GM12878 (cell line): ENCODE results near the gene HMGB2. TPM values are rescaled to one million over a fixed set of nuclear protein-coding genes. Genes with fewer than 3 reads are reported as not detected.

Experiments used
- ATAC-seq: fragments of 200-7000 bp; cut with Tn5 transposase; 3 replicates; pipeline ENCODE4 v1.9.1; 2020; ENCODE audit warnings: mild to moderate bottlenecking, moderate library complexity
- BruUV-seq: library from RNA; stranded (reverse); fragments of 400-500 nt; replicated peaks from 2 replicates; lab custom pipeline; 2021; lab: Mats Ljungman, UMichigan
- CTCF ChIA-PET: fragments of 300-600 bp; sonication (Branson Sonifier 250); formaldehyde crosslinking; extraction: SDS; loops from one replicate; lab custom pipeline; 2021; ENCODE audit warnings: inconsistent platforms; lab: Yijun Ruan, JAX
- POLR2A ChIA-PET: fragments of 350-600 bp; formaldehyde crosslinking; extraction: SDS; loops from one replicate; lab custom pipeline; 2021; ENCODE audit warnings: inconsistent platforms; lab: Charles Lee
- RAD21 ChIA-PET: fragments of 300-600 bp; sonication (Branson Sonifier 250); formaldehyde crosslinking; loops from one replicate; lab custom pipeline; 2023; ENCODE audit warnings: antibody characterized with exemption; ENCODE audit not compliant: unreplicated experiment; lab: Charles Lee
- SMC1A ChIA-PET: fragments of 300-600 bp; sonication (Branson Sonifier 250); formaldehyde crosslinking; loops from one replicate; lab custom pipeline; 2023; ENCODE audit not compliant: unreplicated experiment, uncharacterized antibody; lab: Charles Lee
- DNase-seq: peaks from one replicate; pipeline ENCODE4 v3.0.0-alpha.2; 2011; ENCODE audit warnings: low read depth, low spot score
- FAIRE-seq: peaks from 3 replicates; lab custom pipeline; 2011; peaks lifted over from hg19 to GRCh38; lab: Jason Lieb, UNC
- H2AFZ ChIP-seq: 2 replicates; pipeline ENCODE4 v1.6.0; 2011; ENCODE audit warnings: low read depth, low read length, control low read depth; ENCODE audit not compliant: control insufficient read depth
- H3K27ac ChIP-seq: 2 replicates; pipeline ENCODE4 v1.5.1; 2011; ENCODE audit warnings: control low read depth; ENCODE audit not compliant: control insufficient read depth, insufficient read depth
- H3K27me3 ChIP-seq, 2 experiments: replicated peaks in 1 of 2; 2 replicates each; pipeline versions ENCODE4 v1.6.0 to v1.6.1; 2011; ENCODE audit warnings: low read length in 1 of 2; ENCODE audit not compliant: control insufficient read depth in 2 of 2, insufficient read depth in 2 of 2
- H3K36me3 ChIP-seq, 2 experiments: 2 replicates each; pipeline ENCODE4 v1.5.1; 2011; ENCODE audit warnings: low read length in 1 of 2; ENCODE audit not compliant: control insufficient read depth in 2 of 2, insufficient read depth in 2 of 2
- H3K4me1 ChIP-seq: 2 replicates; pipeline ENCODE4 v1.6.1; 2011; ENCODE audit warnings: mild to moderate bottlenecking, low read length, moderate library complexity, mixed read lengths; ENCODE audit not compliant: control insufficient read depth, insufficient read depth
- H3K4me2 ChIP-seq: 2 replicates; pipeline ENCODE4 v1.6.0; 2011; ENCODE audit warnings: control low read depth; ENCODE audit not compliant: control insufficient read depth, insufficient read depth
- H3K4me3 ChIP-seq: fragments of 200-600 bp; sonication (generic); 2 replicates; pipeline ENCODE4 v1.5.1; 2016
- H3K79me2 ChIP-seq: 2 replicates; pipeline ENCODE4 v1.6.0; 2011; ENCODE audit warnings: low read length; ENCODE audit not compliant: control insufficient read depth, insufficient read depth
- H3K9ac ChIP-seq: 2 replicates; pipeline ENCODE4 v1.8.0; 2011; ENCODE audit warnings: low read length, control low read depth, mixed read lengths; ENCODE audit not compliant: control insufficient read depth, insufficient read depth
- H3K9me3 ChIP-seq: replicated peaks from 3 replicates; pipeline ENCODE4 v1.5.1; 2011; ENCODE audit warnings: mild to moderate bottlenecking, low read length; ENCODE audit not compliant: control insufficient read depth, insufficient read depth
- H4K20me1 ChIP-seq: 2 replicates; pipeline ENCODE4 v1.6.0; 2011; ENCODE audit not compliant: control insufficient read depth, insufficient read depth
- CBX3 ChIP-seq: fragments of 200-600 bp; sonication (generic); IDR thresholded peaks from 2 replicates; pipeline ENCODE4 v1.6.1; 2016; ENCODE audit warnings: low read depth, borderline replicate concordance
- CBX5 ChIP-seq: sonication (generic); IDR thresholded peaks from 2 replicates; pipeline ENCODE4 v1.6.1; 2016; ENCODE audit warnings: low read depth, moderate library complexity, mild to moderate bottlenecking, inconsistent platforms
- ETV6 ChIP-seq, 2 experiments: fragments of 450-650 bp in 1 of 2; IDR thresholded peaks in 1 of 2; conservative IDR thresholded peaks in 1 of 2; 2 replicates each; pipeline ENCODE4 v1.6.1; 2014; ENCODE audit warnings: antibody characterized with exemption in 1 of 2, borderline replicate concordance in 1 of 2, low read depth in 1 of 2, mild to moderate bottlenecking in 1 of 2, moderate library complexity in 1 of 2
- EZH2 ChIP-seq: IDR thresholded peaks from 2 replicates; pipeline ENCODE4 v1.6.1; 2012; ENCODE audit warnings: low read depth, mild to moderate bottlenecking, control low read depth, inconsistent platforms, low read length, borderline replicate concordance; ENCODE audit not compliant: control insufficient read depth
- FOS ChIP-seq: IDR thresholded peaks from 3 replicates; pipeline ENCODE4 v1.6.1; 2011; ENCODE audit warnings: borderline replicate concordance; ENCODE audit not compliant: insufficient read length; ENCODE audit errors: extremely low read depth
- FOXK2 ChIP-seq: fragments of 450-650 bp; IDR thresholded peaks from 2 replicates; pipeline ENCODE4 v1.6.1; 2017; ENCODE audit warnings: mild to moderate bottlenecking, moderate library complexity
- HDAC6 ChIP-seq: fragments of 200-600 bp; sonication (generic); IDR thresholded peaks from one replicate; pipeline ENCODE4 v1.8.0; 2017; ENCODE audit warnings: antibody characterized with exemption; ENCODE audit not compliant: unreplicated experiment
- IKZF1 ChIP-seq: fragments of 450-650 bp; conservative IDR thresholded peaks from 2 replicates; pipeline ENCODE4 v1.6.1; 2017; ENCODE audit warnings: antibody characterized with exemption, mild to moderate bottlenecking
- IKZF2 ChIP-seq, 2 experiments: fragments of 450-650 bp; IDR thresholded peaks; 2 replicates each; pipeline ENCODE4 v1.6.1; 2017; ENCODE audit warnings: mild to moderate bottlenecking in 2 of 2, moderate library complexity in 2 of 2
- NR2C2 ChIP-seq: IDR thresholded peaks from 2 replicates; pipeline ENCODE4 v1.6.1; 2011; ENCODE audit warnings: borderline replicate concordance, low read depth; ENCODE audit not compliant: control insufficient read depth, insufficient read length
- RBBP5 ChIP-seq: fragments of 200-600 bp; sonication (generic); conservative IDR thresholded peaks from 2 replicates; pipeline ENCODE4 v1.6.1; 2016
- SREBF2 ChIP-seq: IDR thresholded peaks from 2 replicates; pipeline ENCODE4 v1.6.1; 2012; ENCODE audit warnings: mild to moderate bottlenecking, low read length
- TAF1 ChIP-seq: IDR thresholded peaks from 2 replicates; pipeline ENCODE4 v1.6.1; 2011; ENCODE audit warnings: mild to moderate bottlenecking, low read depth, low read length, borderline replicate concordance
- WGBS: methylation state at CpG from one replicate; pipeline ENCODE4 v1.1.6; 2016; ENCODE audit warnings: low lambda C conversion rate; ENCODE audit not compliant: insufficient replicate concordance, insufficient coverage; ENCODE audit errors: missing lambda C conversion rate; 5-methylcytosine and 5-hydroxymethylcytosine counted together
- in situ Hi-C: fragments of 300-500 bp; cut with MboI; formaldehyde crosslinking; loops from 9 replicates; pipeline ENCODE4 v1.14.3; 2018; ENCODE audit warnings: mixed read lengths
- intact Hi-C: fragments of 100-400 bp; cut with micrococcal nuclease; formaldehyde crosslinking; loops from one replicate; pipeline ENCODE4 v1.14.2; 2022; ENCODE audit not compliant: unreplicated experiment
- polyA plus RNA-seq, 11 experiments: library from polyadenylated mRNA; depleted of rRNA in 4 of 11; unstranded in 6 of 11; stranded (reverse) in 5 of 11; fragments of >200 nt; fragmentation: Nextera tagmentation in 4 of 11; fragmentation: Illumina TruSeq in 1 of 11; extraction: Ambion mirVana in 4 of 11; extraction: Trizol in 1 of 11; gene quantifications; 1 replicate in 1 of 11; 2 replicates in 10 of 11; pipeline versions ENCODE4 v1.2.1 to v1.2.3, GENCODE V29; 2011 to 2016; ENCODE audit warnings: inconsistent platforms in 2 of 11, missing spikeins in 2 of 11, low read depth in 1 of 11
- total RNA-seq, 4 experiments: library from RNA; depleted of rRNA in 3 of 4; stranded (reverse); fragments of >200 nt in 3 of 4; fragmentation: Illumina TruSeq in 1 of 4; extraction: Trizol in 1 of 4; gene quantifications; 2 replicates each; pipeline versions ENCODE4 v1.2.1 to v1.2.3, GENCODE V29; 2013 to 2021
- TF ChIP-seq, protein P1 (sequence below): fragments of 450-650 bp; IDR thresholded peaks from 2 replicates; pipeline ENCODE4 v1.6.1; 2017; ENCODE audit warnings: mild to moderate bottlenecking
- TF ChIP-seq, protein P2 (sequence below): fragments of 450-650 bp; IDR thresholded peaks from 2 replicates; pipeline ENCODE4 v1.6.1; 2016; ENCODE audit warnings: mild to moderate bottlenecking
- TF ChIP-seq, protein P3 (sequence below): IDR thresholded peaks from 2 replicates; pipeline ENCODE4 v1.6.1; 2012; ENCODE audit warnings: improper control_type of control experiment, low read depth, low read length; ENCODE audit not compliant: insufficient replicate concordance

The HMGB2 gene
- total and polyA plus RNA-seq, 10 of the 15 experiments (the other 5 are each of a cell fraction or from before 2014, with no cell fraction given), result 260 to 961 (median 668) TPM

DNA sequence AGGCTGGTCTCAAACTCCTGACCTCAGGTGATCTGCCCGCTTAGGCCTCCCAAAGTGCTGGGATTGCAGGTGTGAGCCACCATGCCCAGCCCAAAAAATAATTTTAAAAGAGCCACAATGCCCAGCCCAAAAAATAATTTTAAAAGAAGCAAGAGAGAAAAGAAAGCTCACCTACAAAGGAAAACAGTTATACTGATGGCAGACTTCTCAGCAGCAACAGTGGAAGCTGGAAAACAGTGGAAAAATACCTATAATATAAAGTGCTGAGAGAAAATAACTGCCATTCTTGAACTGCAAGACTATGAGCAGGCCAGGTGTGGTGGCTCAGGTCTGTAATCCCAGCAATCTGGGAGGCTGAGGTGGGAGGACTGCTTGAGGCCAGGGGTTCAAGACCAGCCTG, 13.3 kb upstream of the HMGB2 start:
- POLR2A ChIA-PET, result interaction anchor here (0.8 to 1.3 kb wide), 3 partner anchors 8 to 25 kb away, joined by 3 to 12 read pairs (median 3); no protein-coding TSS in a partner anchor
- H3K4me1 ChIP-seq, result no peaks in the 10 kb centered on the region
- no peaks in the 10 kb centered on the region for H3K79me2 ChIP-seq
- WGBS, result 100% methylated on average over 1 of the region's 1 CpG
- SMC1A ChIA-PET, result interaction anchor here (1.1 to 3.0 kb wide), 4 partner anchors 10 to 71 kb away, joined by 3 to 12 read pairs (median 5); partner anchors contain the start of gene HMGB2
- in situ Hi-C loops, result no loop called here
- no peak overlapping the region for H3K27ac ChIP-seq
- H4K20me1 ChIP-seq, result no peaks in the 10 kb centered on the region
- no peaks in the 10 kb centered on the region for H3K9me3 ChIP-seq
- no peak for FAIRE-seq
- no peak overlapping the region for H3K4me3 ChIP-seq
- H3K36me3 ChIP-seq, result no peaks in the 10 kb centered on the region
- H3K9ac ChIP-seq, result no peak overlapping the region
- no peak overlapping the region for H3K4me2 ChIP-seq
- RAD21 ChIA-PET, result interaction anchor here (1.1 to 1.4 kb wide), 3 partner anchors 11 to 73 kb away, joined by 3 to 4 read pairs (median 4); no protein-coding TSS in a partner anchor
- DNase-seq, result no peak
- CTCF ChIA-PET, result interaction anchor here (1.7 to 2.8 kb wide), 3 partner anchors 13 to 46 kb away, joined by 5 to 8 read pairs (median 5); no protein-coding TSS in a partner anchor
- intact Hi-C loops, result no loop called here
- BruUV-seq, result no TSS peak
- H3K27me3 ChIP-seq, result no peaks in the 10 kb centered on the region
- no peak for ATAC-seq
- no peak overlapping the region for H2AFZ ChIP-seq
- no peak for TF ChIP-seq CBX3
- no peak for TF ChIP-seq FOS
- TF ChIP-seq IKZF2 (IDR thresholded peaks at IDR 0.05), result no peak
- no peak for TF ChIP-seq SREBF2
- no peak for TF ChIP-seq HDAC6
- TF ChIP-seq CBX5, result no peak
- TF ChIP-seq, protein P1, sequence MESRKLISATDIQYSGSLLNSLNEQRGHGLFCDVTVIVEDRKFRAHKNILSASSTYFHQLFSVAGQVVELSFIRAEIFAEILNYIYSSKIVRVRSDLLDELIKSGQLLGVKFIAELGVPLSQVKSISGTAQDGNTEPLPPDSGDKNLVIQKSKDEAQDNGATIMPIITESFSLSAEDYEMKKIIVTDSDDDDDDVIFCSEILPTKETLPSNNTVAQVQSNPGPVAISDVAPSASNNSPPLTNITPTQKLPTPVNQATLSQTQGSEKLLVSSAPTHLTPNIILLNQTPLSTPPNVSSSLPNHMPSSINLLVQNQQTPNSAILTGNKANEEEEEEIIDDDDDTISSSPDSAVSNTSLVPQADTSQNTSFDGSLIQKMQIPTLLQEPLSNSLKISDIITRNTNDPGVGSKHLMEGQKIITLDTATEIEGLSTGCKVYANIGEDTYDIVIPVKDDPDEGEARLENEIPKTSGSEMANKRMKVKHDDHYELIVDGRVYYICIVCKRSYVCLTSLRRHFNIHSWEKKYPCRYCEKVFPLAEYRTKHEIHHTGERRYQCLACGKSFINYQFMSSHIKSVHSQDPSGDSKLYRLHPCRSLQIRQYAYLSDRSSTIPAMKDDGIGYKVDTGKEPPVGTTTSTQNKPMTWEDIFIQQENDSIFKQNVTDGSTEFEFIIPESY, result no peak
- TF ChIP-seq IKZF1, result no peak
- no peak for TF ChIP-seq ETV6 (conservative IDR thresholded peaks at IDR 0.05 in 1 of 2, IDR thresholded peaks at IDR 0.05 in 1 of 2; ENCODE audit: borderline replicate concordance in 1 of 2, low read depth in 1 of 2)
- TF ChIP-seq, protein P2, sequence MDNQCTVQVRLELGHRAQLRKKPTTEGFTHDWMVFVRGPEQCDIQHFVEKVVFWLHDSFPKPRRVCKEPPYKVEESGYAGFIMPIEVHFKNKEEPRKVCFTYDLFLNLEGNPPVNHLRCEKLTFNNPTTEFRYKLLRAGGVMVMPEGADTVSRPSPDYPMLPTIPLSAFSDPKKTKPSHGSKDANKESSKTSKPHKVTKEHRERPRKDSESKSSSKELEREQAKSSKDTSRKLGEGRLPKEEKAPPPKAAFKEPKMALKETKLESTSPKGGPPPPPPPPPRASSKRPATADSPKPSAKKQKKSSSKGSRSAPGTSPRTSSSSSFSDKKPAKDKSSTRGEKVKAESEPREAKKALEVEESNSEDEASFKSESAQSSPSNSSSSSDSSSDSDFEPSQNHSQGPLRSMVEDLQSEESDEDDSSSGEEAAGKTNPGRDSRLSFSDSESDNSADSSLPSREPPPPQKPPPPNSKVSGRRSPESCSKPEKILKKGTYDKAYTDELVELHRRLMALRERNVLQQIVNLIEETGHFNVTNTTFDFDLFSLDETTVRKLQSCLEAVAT, result no peak
- TF ChIP-seq, protein P3, sequence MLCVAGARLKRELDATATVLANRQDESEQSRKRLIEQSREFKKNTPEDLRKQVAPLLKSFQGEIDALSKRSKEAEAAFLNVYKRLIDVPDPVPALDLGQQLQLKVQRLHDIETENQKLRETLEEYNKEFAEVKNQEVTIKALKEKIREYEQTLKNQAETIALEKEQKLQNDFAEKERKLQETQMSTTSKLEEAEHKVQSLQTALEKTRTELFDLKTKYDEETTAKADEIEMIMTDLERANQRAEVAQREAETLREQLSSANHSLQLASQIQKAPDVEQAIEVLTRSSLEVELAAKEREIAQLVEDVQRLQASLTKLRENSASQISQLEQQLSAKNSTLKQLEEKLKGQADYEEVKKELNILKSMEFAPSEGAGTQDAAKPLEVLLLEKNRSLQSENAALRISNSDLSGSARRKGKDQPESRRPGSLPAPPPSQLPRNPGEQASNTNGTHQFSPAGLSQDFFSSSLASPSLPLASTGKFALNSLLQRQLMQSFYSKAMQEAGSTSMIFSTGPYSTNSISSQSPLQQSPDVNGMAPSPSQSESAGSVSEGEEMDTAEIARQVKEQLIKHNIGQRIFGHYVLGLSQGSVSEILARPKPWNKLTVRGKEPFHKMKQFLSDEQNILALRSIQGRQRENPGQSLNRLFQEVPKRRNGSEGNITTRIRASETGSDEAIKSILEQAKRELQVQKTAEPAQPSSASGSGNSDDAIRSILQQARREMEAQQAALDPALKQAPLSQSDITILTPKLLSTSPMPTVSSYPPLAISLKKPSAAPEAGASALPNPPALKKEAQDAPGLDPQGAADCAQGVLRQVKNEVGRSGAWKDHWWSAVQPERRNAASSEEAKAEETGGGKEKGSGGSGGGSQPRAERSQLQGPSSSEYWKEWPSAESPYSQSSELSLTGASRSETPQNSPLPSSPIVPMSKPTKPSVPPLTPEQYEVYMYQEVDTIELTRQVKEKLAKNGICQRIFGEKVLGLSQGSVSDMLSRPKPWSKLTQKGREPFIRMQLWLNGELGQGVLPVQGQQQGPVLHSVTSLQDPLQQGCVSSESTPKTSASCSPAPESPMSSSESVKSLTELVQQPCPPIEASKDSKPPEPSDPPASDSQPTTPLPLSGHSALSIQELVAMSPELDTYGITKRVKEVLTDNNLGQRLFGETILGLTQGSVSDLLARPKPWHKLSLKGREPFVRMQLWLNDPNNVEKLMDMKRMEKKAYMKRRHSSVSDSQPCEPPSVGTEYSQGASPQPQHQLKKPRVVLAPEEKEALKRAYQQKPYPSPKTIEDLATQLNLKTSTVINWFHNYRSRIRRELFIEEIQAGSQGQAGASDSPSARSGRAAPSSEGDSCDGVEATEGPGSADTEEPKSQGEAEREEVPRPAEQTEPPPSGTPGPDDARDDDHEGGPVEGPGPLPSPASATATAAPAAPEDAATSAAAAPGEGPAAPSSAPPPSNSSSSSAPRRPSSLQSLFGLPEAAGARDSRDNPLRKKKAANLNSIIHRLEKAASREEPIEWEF, result no peak
- no peak for TF ChIP-seq EZH2
- TF ChIP-seq FOXK2, result no peak
- TF ChIP-seq NR2C2, result no peak
- TF ChIP-seq TAF1, result no peak
- no peak for TF ChIP-seq RBBP5
